MCF 10A (cell line): ENCODE data around the gene ATP5PB. TPM values are rescaled to one million over a fixed set of nuclear protein-coding genes. Genes with fewer than 3 reads are reported as not detected.

Experiments
- BruUV-seq: library from RNA; stranded (reverse); fragments of 400-500 nt; replicated peaks from 2 replicates; lab custom pipeline; 2021; lab: Mats Ljungman, UMichigan
- CTCF ChIA-PET: fragments of 300-600 bp; sonication (Branson Sonifier 250); formaldehyde crosslinking; extraction: SDS; loops from one replicate; lab custom pipeline; 2021; ENCODE audit warnings: antibody characterized with exemption, inconsistent platforms; lab: Yijun Ruan, JAX
- POLR2A ChIA-PET: fragments of 300-600, 350-650 bp; sonication (Branson Sonifier 250); formaldehyde crosslinking; extraction: SDS; loops from one replicate; lab custom pipeline; 2020; ENCODE audit warnings: antibody characterized with exemption, inconsistent platforms; lab: Yijun Ruan, JAX
- DNase-seq: peaks from one replicate; pipeline ENCODE4 v3.0.0-alpha.2; 2018; ENCODE audit not compliant: unreplicated experiment
- H3K27ac Mint-ChIP-seq: one replicate; pipeline ENCODE4 v1.8.0; 2022; ENCODE audit warnings: mild to moderate bottlenecking, low read depth, mixed read lengths; ENCODE audit not compliant: unreplicated experiment
- H3K27me3 Mint-ChIP-seq: one replicate; pipeline ENCODE4 v1.8.0; 2022; ENCODE audit warnings: mixed read lengths; ENCODE audit not compliant: insufficient read depth, unreplicated experiment
- H3K36me3 Mint-ChIP-seq: one replicate; pipeline ENCODE4 v1.8.0; 2022; ENCODE audit warnings: mild to moderate bottlenecking, moderate library complexity, mixed read lengths; ENCODE audit not compliant: insufficient read depth, unreplicated experiment
- H3K4me1 Mint-ChIP-seq: one replicate; pipeline ENCODE4 v1.8.0; 2022; ENCODE audit warnings: mixed read lengths; ENCODE audit not compliant: insufficient read depth, unreplicated experiment
- H3K4me3 Mint-ChIP-seq: one replicate; pipeline ENCODE4 v1.8.0; 2022; ENCODE audit warnings: mild to moderate bottlenecking, moderate library complexity, mixed read lengths; ENCODE audit not compliant: unreplicated experiment
- H3K9me3 Mint-ChIP-seq: one replicate; pipeline ENCODE4 v1.8.0; 2022; ENCODE audit warnings: mixed read lengths; ENCODE audit not compliant: unreplicated experiment
- intact Hi-C: fragments of 100-400 bp; cut with micrococcal nuclease; formaldehyde crosslinking; loops from 2 replicates; pipeline ENCODE4 v1.14.1; 2022
- total RNA-seq: library from RNA; stranded (reverse); gene quantifications from 2 replicates; pipeline ENCODE4 v1.2.3, GENCODE V29; 2022
- TF ChIP-seq, protein P1 (sequence below): fragments of 200-600 bp; IDR thresholded peaks from one replicate; pipeline ENCODE4 v1.8.0; 2022; ENCODE audit warnings: antibody characterized with exemption, mild to moderate bottlenecking; ENCODE audit not compliant: unreplicated experiment

The ATP5PB gene
- total RNA-seq, 1 experiment from 2014 or later, result 348 TPM

DNA sequence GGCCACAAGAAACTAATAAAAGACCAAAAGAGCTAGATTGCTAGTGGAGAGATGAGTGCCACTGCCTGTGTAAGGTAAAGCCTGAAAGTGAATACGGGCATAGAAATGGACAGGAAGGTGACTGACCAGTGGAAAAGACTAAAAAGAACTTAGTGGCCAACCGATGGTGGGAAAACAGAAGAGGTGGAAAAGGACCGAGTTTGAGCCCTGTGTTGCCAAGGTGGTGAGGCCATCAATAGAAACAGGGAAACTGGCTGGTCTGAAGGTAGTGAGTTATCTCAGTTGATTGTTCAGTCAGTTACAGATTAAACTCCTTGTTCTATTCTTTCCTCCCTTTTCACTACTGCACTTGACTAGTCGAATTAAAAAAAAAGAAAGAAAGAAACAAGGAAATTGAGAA, 2.7 kb upstream of the ATP5PB start:
- Mint-ChIP-seq H3K27me3 (no peaks in the 10 kb centered on the region), H3K36me3 (peaks cover 53% of the 10 kb centered on the region), H3K4me1 (peaks cover 34% of the 10 kb centered on the region), H3K9me3 (no peaks in the 10 kb centered on the region), H3K4me3 (peak overlapping the region; percentile 97), H3K27ac (peak overlapping the region; percentile 26)
- ChIA-PET CTCF (interaction anchor here (0.8 to 1.7 kb wide), 2 partner anchors 9 to 924 kb away, joined by 3 to 4 read pairs; no protein-coding TSS in a partner anchor), POLR2A (interaction anchor here (1.0 kb wide), 1 partner anchor 10 kb away, joined by 3 read pairs; no protein-coding TSS in a partner anchor)
- intact Hi-C loops, result no loop called here
- no peak for DNase-seq
- BruUV-seq, result no TSS peak
- TF ChIP-seq, protein P1, sequence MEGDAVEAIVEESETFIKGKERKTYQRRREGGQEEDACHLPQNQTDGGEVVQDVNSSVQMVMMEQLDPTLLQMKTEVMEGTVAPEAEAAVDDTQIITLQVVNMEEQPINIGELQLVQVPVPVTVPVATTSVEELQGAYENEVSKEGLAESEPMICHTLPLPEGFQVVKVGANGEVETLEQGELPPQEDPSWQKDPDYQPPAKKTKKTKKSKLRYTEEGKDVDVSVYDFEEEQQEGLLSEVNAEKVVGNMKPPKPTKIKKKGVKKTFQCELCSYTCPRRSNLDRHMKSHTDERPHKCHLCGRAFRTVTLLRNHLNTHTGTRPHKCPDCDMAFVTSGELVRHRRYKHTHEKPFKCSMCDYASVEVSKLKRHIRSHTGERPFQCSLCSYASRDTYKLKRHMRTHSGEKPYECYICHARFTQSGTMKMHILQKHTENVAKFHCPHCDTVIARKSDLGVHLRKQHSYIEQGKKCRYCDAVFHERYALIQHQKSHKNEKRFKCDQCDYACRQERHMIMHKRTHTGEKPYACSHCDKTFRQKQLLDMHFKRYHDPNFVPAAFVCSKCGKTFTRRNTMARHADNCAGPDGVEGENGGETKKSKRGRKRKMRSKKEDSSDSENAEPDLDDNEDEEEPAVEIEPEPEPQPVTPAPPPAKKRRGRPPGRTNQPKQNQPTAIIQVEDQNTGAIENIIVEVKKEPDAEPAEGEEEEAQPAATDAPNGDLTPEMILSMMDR, result no peak

DNA sequence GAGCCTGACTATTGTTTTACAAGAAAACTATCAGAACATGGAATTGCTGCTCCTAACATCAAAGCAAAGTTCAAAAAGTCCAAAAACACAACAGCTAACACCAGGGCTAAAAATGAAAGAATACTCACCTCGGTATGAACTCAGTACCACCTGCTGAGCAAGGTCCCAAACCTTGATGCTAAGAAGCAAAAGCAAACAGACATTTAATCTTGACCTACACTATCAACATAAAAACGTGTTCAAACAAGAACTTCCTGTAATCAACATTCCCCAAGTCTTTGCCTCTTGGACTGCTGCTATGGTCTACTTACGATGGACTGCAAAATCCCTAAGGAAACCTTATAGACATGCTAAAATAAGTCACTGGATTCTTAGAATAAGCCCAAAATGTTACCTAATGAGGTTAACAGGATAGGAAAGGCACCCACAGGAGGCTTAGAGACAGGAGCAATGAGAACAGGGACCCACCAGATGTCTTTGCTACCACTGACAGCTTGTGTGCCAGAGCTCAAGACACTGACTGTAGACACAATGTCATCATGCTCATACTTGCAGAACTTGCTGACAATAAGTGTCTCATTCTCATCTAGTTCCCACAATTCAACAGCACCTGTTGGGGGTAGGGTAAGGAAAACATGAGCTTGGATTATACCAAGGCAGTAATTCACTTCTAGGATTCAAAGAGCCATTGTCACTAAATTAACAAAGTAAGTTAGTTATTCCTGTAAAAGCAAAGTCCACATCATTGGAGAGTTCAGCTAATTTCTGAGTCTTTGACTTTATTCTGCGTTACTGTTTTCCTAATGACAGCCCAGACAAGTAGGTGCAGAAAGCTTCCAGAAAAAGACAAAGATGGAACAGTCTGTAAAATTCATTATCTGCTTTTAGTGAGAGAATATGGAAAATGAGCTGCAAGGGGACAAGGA, 2.0 kb upstream of the ATP5PB start:
- POLR2A ChIA-PET, result interaction anchor here (0.7 to 2.8 kb wide), 7 partner anchors 8 to 315 kb away, joined by 3 to 22 read pairs (median 5); no protein-coding TSS in a partner anchor
- no peak for DNase-seq
- H3K4me1 Mint-ChIP-seq, result peaks cover 37% of the 10 kb centered on the region

DNA sequence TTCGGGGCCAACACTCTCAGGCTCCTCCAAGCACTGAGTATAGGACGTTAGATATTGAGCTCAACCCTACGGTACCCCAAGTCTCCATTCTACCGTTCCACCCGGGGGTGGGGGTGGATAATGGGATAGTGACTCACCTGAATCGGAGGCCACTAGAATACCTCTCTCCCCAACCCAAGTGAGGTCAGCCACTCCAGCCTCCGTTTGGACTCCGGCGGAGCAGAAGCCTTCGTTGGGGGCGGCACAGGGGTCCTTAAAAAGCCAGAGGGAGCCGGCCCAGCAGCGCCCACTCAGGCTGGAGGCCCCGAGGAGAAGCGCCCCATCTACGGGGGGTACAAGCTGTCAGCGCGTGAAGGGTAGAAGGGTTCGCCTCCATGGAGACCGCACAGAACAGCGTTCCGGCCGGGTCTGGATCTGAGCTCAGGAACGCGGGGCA, 764 bp upstream of the ATP5PB start:
- H3K4me1 Mint-ChIP-seq, result peaks cover 37% of the 10 kb centered on the region
- DNase-seq, result peak; percentile 45
- TF ChIP-seq, protein P1, result no peak
- no TSS peak for BruUV-seq
- H3K9me3 Mint-ChIP-seq, result no peaks in the 10 kb centered on the region
- peak overlapping the region; percentile 99 for H3K27ac Mint-ChIP-seq
- intact Hi-C loops, result no loop called here
- CTCF ChIA-PET, result interaction anchor here (1.4 to 2.0 kb wide), 3 partner anchors 9 to 60 kb away, joined by 3 to 6 read pairs (median 4); no protein-coding TSS in a partner anchor
- H3K36me3 Mint-ChIP-seq, result peaks cover 39% of the 10 kb centered on the region
- H3K27me3 Mint-ChIP-seq, result no peaks in the 10 kb centered on the region
- POLR2A ChIA-PET, result interaction anchor here (0.6 to 2.8 kb wide), 14 partner anchors 9 to 738 kb away, joined by 3 to 22 read pairs (median 5); partner anchors contain the start of genes CEPT1, DRAM2, INKA2 and OVGP1
- H3K4me3 Mint-ChIP-seq, result peak overlapping the region; percentile 97

More for the DNA sequence above, 2.0 kb upstream of the ATP5PB start:
- no peaks in the 10 kb centered on the region for H3K9me3 Mint-ChIP-seq
- H3K36me3 Mint-ChIP-seq, result peaks cover 51% of the 10 kb centered on the region
- peak overlapping the region; percentile 97 for H3K4me3 Mint-ChIP-seq
- H3K27me3 Mint-ChIP-seq, result no peaks in the 10 kb centered on the region
- TF ChIP-seq, protein P1, result no peak
- CTCF ChIA-PET, result interaction anchor here (0.6 to 2.0 kb wide), 5 partner anchors 8 to 923 kb away, joined by 3 to 6 read pairs (median 3); no protein-coding TSS in a partner anchor
- H3K27ac Mint-ChIP-seq, result peak overlapping the region; percentile 99
- BruUV-seq, result no TSS peak
- intact Hi-C loops, result no loop called here

DNA sequence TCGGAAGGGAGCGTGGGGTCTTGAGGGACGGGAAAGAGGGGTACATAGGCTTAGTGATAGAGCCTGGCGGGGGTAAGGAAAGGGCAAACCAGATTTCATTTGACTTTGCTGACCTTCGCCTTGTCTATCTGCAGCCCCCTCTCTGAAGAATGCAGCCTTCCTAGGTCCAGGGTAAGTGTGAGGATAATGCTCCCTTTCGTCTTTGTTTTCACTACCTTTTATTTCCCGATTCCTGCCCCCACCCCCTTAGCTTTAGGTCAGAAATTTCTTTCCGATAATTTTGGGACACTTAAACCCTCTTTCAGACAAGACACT, 396 bp downstream of the ATP5PB start:
- Mint-ChIP-seq H3K9me3 (no peaks in the 10 kb centered on the region), H3K4me1 (peaks cover 40% of the 10 kb centered on the region), H3K27me3 (no peaks in the 10 kb centered on the region), H3K27ac (peak overlapping the region; percentile 99), H3K4me3 (peak overlapping the region; percentile 97), H3K36me3 (peaks cover 33% of the 10 kb centered on the region)
- intact Hi-C loops, result no loop called here
- BruUV-seq, result no TSS peak
- TF ChIP-seq, protein P1, result no peak
- POLR2A ChIA-PET, result interaction anchor here (1.2 to 2.8 kb wide), 8 partner anchors 10 to 309 kb away, joined by 3 to 22 read pairs (median 6); partner anchors contain the start of genes CEPT1, DRAM2, INKA2 and RAP1A
- no peak for DNase-seq
- CTCF ChIA-PET, result interaction anchor here (0.5 kb wide), 1 partner anchor 262 kb away, joined by 3 read pairs; no protein-coding TSS in a partner anchor
